ENCODE results near the gene ZNF732. TPM values are rescaled to one million over a fixed set of nuclear protein-coding genes. Genes with fewer than 3 reads are reported as not detected.
"Not testable (repeated sequence)": the region's sequence is repeated elsewhere in the genome, so short reads cannot be mapped to it uniquely, and the experiment has no call there.

Gene ZNF732
- total RNA-seq, 1 experiment from 2014 or later, result not detected

- DNase-seq, result no peak
- Histone ChIP-seq H3K27me3 (ENCODE audit: control insufficient read depth, insufficient read depth, low read length) (no peaks in the 10 kb centered on the region), H3K36me3 (replicated peaks; ENCODE audit: control insufficient read depth, insufficient read depth, low read length) (no peaks in the 10 kb centered on the region), H3K4me3 (ENCODE audit: insufficient read depth, low read depth, low read length) (no peak overlapping the region)
Measured at GRCh38 chr4:294732-295131, 10.5 kb downstream of the ZNF732 start.

GRCh38 chr4:288891-289290 lies 16.4 kb downstream of the ZNF732 start:
- Histone ChIP-seq H3K27me3 (ENCODE audit: control insufficient read depth, insufficient read depth, low read length) (no peaks in the 10 kb centered on the region), H3K36me3 (replicated peaks; ENCODE audit: control insufficient read depth, insufficient read depth, low read length) (no peaks in the 10 kb centered on the region), H3K4me3 (ENCODE audit: insufficient read depth, low read depth, low read length) (no peak overlapping the region)
- no peak for DNase-seq

GRCh38 chr4:273309-274017 lies 31.8 kb downstream of the ZNF732 start:
- H3K4me3 ChIP-seq (ENCODE audit: insufficient read depth, low read depth, low read length), result no peak overlapping the region
- no peaks in the 10 kb centered on the region; the same call in 1 of the 2 replicates for H3K36me3 ChIP-seq (replicated peaks; ENCODE audit: control insufficient read depth, insufficient read depth, low read length)
- H3K27me3 ChIP-seq (ENCODE audit: control insufficient read depth, insufficient read depth, low read length), result no peaks in the 10 kb centered on the region
- no peak for DNase-seq

GRCh38 chr4:271492-272103 lies 33.7 kb downstream of the ZNF732 start:
- Histone ChIP-seq H3K27me3 (ENCODE audit: control insufficient read depth, insufficient read depth, low read length) (no peaks in the 10 kb centered on the region), H3K36me3 (replicated peaks; ENCODE audit: control insufficient read depth, insufficient read depth, low read length) (no peaks in the 10 kb centered on the region; the same call in 1 of the 2 replicates), H3K4me3 (ENCODE audit: insufficient read depth, low read depth, low read length) (no peak overlapping the region)
- no peak for DNase-seq

- not testable (repeated sequence) for H3K4me3 ChIP-seq (ENCODE audit: insufficient read depth, low read depth, low read length); H3K27me3 ChIP-seq (ENCODE audit: control insufficient read depth, insufficient read depth, low read length); H3K36me3 ChIP-seq (replicated peaks; ENCODE audit: control insufficient read depth, insufficient read depth, low read length); DNase-seq
Measured at GRCh38 chr4:259240-259639, 46.0 kb downstream of the ZNF732 start.

- Histone ChIP-seq H3K4me3 (ENCODE audit: insufficient read depth, low read depth, low read length) (no peak overlapping the region), H3K27me3 (ENCODE audit: control insufficient read depth, insufficient read depth, low read length) (no peaks in the 10 kb centered on the region), H3K36me3 (replicated peaks; ENCODE audit: control insufficient read depth, insufficient read depth, low read length) (no peaks in the 10 kb centered on the region)
- no peak for DNase-seq
Measured at GRCh38 chr4:256492-256891, 48.8 kb downstream of the ZNF732 start.

GRCh38 chr4:253936-254756 lies 51.1 kb downstream of the ZNF732 start:
- Histone ChIP-seq H3K27me3 (ENCODE audit: control insufficient read depth, insufficient read depth, low read length) (no peaks in the 10 kb centered on the region), H3K4me3 (ENCODE audit: insufficient read depth, low read depth, low read length) (no peak overlapping the region), H3K36me3 (replicated peaks; ENCODE audit: control insufficient read depth, insufficient read depth, low read length) (no peaks in the 10 kb centered on the region)
- DNase-seq, result no peak

GRCh38 chr4:252065-252601 lies 53.1 kb downstream of the ZNF732 start:
- Histone ChIP-seq H3K36me3 (replicated peaks; ENCODE audit: control insufficient read depth, insufficient read depth, low read length) (no peaks in the 10 kb centered on the region), H3K4me3 (ENCODE audit: insufficient read depth, low read depth, low read length) (no peak overlapping the region), H3K27me3 (ENCODE audit: control insufficient read depth, insufficient read depth, low read length) (no peaks in the 10 kb centered on the region)
- no peak for DNase-seq

- Histone ChIP-seq H3K36me3 (replicated peaks; ENCODE audit: control insufficient read depth, insufficient read depth, low read length) (no peaks in the 10 kb centered on the region), H3K4me3 (ENCODE audit: insufficient read depth, low read depth, low read length) (no peak overlapping the region), H3K27me3 (ENCODE audit: control insufficient read depth, insufficient read depth, low read length) (no peaks in the 10 kb centered on the region)
- DNase-seq, result peak; percentile 15
Measured at GRCh38 chr4:244471-244870, 60.8 kb downstream of the ZNF732 start.

GRCh38 chr4:243426-243825 lies 61.8 kb downstream of the ZNF732 start:
- Histone ChIP-seq H3K27me3 (ENCODE audit: control insufficient read depth, insufficient read depth, low read length) (no peaks in the 10 kb centered on the region), H3K36me3 (replicated peaks; ENCODE audit: control insufficient read depth, insufficient read depth, low read length) (no peaks in the 10 kb centered on the region), H3K4me3 (ENCODE audit: insufficient read depth, low read depth, low read length) (no peak overlapping the region)
- DNase-seq, result no peak

- DNase-seq, result peak; percentile 30
- Histone ChIP-seq H3K36me3 (replicated peaks; ENCODE audit: control insufficient read depth, insufficient read depth, low read length) (no peaks in the 10 kb centered on the region), H3K4me3 (ENCODE audit: insufficient read depth, low read depth, low read length) (no peak overlapping the region), H3K27me3 (ENCODE audit: control insufficient read depth, insufficient read depth, low read length) (no peaks in the 10 kb centered on the region)
Measured at GRCh38 chr4:242121-242848, 63.0 kb downstream of the ZNF732 start.

GRCh38 chr4:241411-241810 lies 63.9 kb downstream of the ZNF732 start:
- not testable (repeated sequence) for H3K36me3 ChIP-seq (replicated peaks; ENCODE audit: control insufficient read depth, insufficient read depth, low read length); H3K27me3 ChIP-seq (ENCODE audit: control insufficient read depth, insufficient read depth, low read length); H3K4me3 ChIP-seq (ENCODE audit: insufficient read depth, low read depth, low read length); DNase-seq

GRCh38 chr4:236028-236427 lies 69.2 kb downstream of the ZNF732 start:
- no peak for DNase-seq
- H3K36me3 ChIP-seq (replicated peaks; ENCODE audit: control insufficient read depth, insufficient read depth, low read length), result no peaks in the 10 kb centered on the region
- H3K27me3 ChIP-seq (ENCODE audit: control insufficient read depth, insufficient read depth, low read length), result no peaks in the 10 kb centered on the region
- H3K4me3 ChIP-seq (ENCODE audit: insufficient read depth, low read depth, low read length), result no peak overlapping the region

GRCh38 chr4:234178-234577 lies 71.1 kb downstream of the ZNF732 start:
- H3K4me3 ChIP-seq (ENCODE audit: insufficient read depth, low read depth, low read length), result no peak overlapping the region
- H3K36me3 ChIP-seq (replicated peaks; ENCODE audit: control insufficient read depth, insufficient read depth, low read length), result no peaks in the 10 kb centered on the region
- DNase-seq, result no peak
- H3K27me3 ChIP-seq (ENCODE audit: control insufficient read depth, insufficient read depth, low read length), result no peaks in the 10 kb centered on the region
